ENCODE measurements around the gene AUTS2. TPM values are rescaled to one million over a fixed set of nuclear protein-coding genes. Genes with fewer than 3 reads are reported as not detected.

Gene AUTS2
- total RNA-seq, 1 donor from 2014 or later, result 0.79 TPM

- no peak for DNase-seq (ENCODE audit: low read depth in 2 of 2)
These were observed 696.1 kb downstream of the AUTS2 start for GRCh38 chr7:70294211-70294911.

GRCh38 chr7:70298780-70299471 is 700.7 kb downstream of the AUTS2 start:
- no peak for DNase-seq (ENCODE audit: low read depth in 2 of 2)

- DNase-seq (ENCODE audit: low read depth in 2 of 2), result no peak
These were observed 701.2 kb downstream of the AUTS2 start for GRCh38 chr7:70299472-70299807.

- DNase-seq (ENCODE audit: low read depth in 2 of 2), result no peak
These were observed 703.5 kb downstream of the AUTS2 start for GRCh38 chr7:70301673-70302185.

- no peak for DNase-seq (ENCODE audit: low read depth in 2 of 2)
These were observed 705.0 kb downstream of the AUTS2 start for GRCh38 chr7:70303309-70303708.

- no peak for DNase-seq (ENCODE audit: low read depth in 2 of 2)
These were observed 705.5 kb downstream of the AUTS2 start for GRCh38 chr7:70303780-70304179.

GRCh38 chr7:70306173-70306572 is 707.9 kb downstream of the AUTS2 start:
- no peak for DNase-seq (ENCODE audit: low read depth in 2 of 2)

- no peak for DNase-seq (ENCODE audit: low read depth in 2 of 2)
These were observed 709.4 kb downstream of the AUTS2 start for GRCh38 chr7:70307544-70308106.

- DNase-seq (ENCODE audit: low read depth in 2 of 2), result no peak
These were observed 714.1 kb downstream of the AUTS2 start for GRCh38 chr7:70312336-70312735.

- DNase-seq (ENCODE audit: low read depth in 2 of 2), result no peak
These were observed 715.0 kb downstream of the AUTS2 start for GRCh38 chr7:70313271-70313670.

- no peak for DNase-seq (ENCODE audit: low read depth in 2 of 2)
These were observed 715.4 kb downstream of the AUTS2 start for GRCh38 chr7:70313687-70314086.

- no peak for DNase-seq (ENCODE audit: low read depth in 2 of 2)
These were observed 715.9 kb downstream of the AUTS2 start for GRCh38 chr7:70314221-70314620.

GRCh38 chr7:70316745-70317144 is 718.5 kb downstream of the AUTS2 start:
- no peak for DNase-seq (ENCODE audit: low read depth in 2 of 2)

GRCh38 chr7:70317356-70317755 is 719.1 kb downstream of the AUTS2 start:
- no peak for DNase-seq (ENCODE audit: low read depth in 2 of 2)

- no peak for DNase-seq (ENCODE audit: low read depth in 2 of 2)
These were observed 720.2 kb downstream of the AUTS2 start for GRCh38 chr7:70318511-70318910.

- DNase-seq (ENCODE audit: low read depth in 2 of 2), result no peak
These were observed 720.8 kb downstream of the AUTS2 start for GRCh38 chr7:70319057-70319456.

GRCh38 chr7:70321016-70321590 is 722.8 kb downstream of the AUTS2 start:
- DNase-seq (ENCODE audit: low read depth in 2 of 2), result no peak

- DNase-seq (ENCODE audit: low read depth in 2 of 2), result no peak
These were observed 724.6 kb downstream of the AUTS2 start for GRCh38 chr7:70322856-70323255.

- DNase-seq (ENCODE audit: low read depth in 2 of 2), result no peak
These were observed 727.3 kb downstream of the AUTS2 start for GRCh38 chr7:70325509-70326101.

- no peak for DNase-seq (ENCODE audit: low read depth in 2 of 2)
These were observed 736.0 kb downstream of the AUTS2 start for GRCh38 chr7:70334295-70334694.

GRCh38 chr7:70334871-70335270 is 736.6 kb downstream of the AUTS2 start:
- no peak for DNase-seq (ENCODE audit: low read depth in 2 of 2)

- no peak for DNase-seq (ENCODE audit: low read depth in 2 of 2)
These were observed 738.3 kb downstream of the AUTS2 start for GRCh38 chr7:70336536-70336935.
